ENCODE measurements around the gene KPNA1. TPM values are rescaled to one million over a fixed set of nuclear protein-coding genes. Genes with fewer than 3 reads are reported as not detected.
"Not testable (repeated sequence)": the region's sequence is repeated elsewhere in the genome, so short reads cannot be mapped to it uniquely, and the experiment has no call there.

The KPNA1 gene
- total and polyA plus RNA-seq, 4 donors = 35.5 to 58.2 (median 46.0) TPM

GRCh38 chr3:122508944-122509343 is 5.8 kb downstream of the KPNA1 start:
- H3K9me3 ChIP-seq (ENCODE audit: control insufficient read depth, insufficient read depth, low read length); DNase-seq (ENCODE audit: low read depth in 4 of 6, low spot score in 6 of 6); H3K27ac ChIP-seq (ENCODE audit: low read depth, low read length); H3K4me1 ChIP-seq (ENCODE audit: control insufficient read depth, insufficient read depth, low read length); H3K27me3 ChIP-seq (ENCODE audit: control insufficient read depth, insufficient read depth, low read length); H3K4me3 ChIP-seq (ENCODE audit: low read depth, low read length); H3K36me3 ChIP-seq (ENCODE audit: control insufficient read depth, insufficient read depth, low read length): not testable (repeated sequence)
- WGBS (ENCODE audit: insufficient coverage) = 92% methylated on average over 2 of the region's 9 CpGs

GRCh38 chr3:122508135-122508914 is 6.4 kb downstream of the KPNA1 start:
- H3K27ac ChIP-seq (ENCODE audit: low read depth, low read length) = no peak overlapping the region
- H3K27me3 ChIP-seq (ENCODE audit: control insufficient read depth, insufficient read depth, low read length) = no peaks in the 10 kb centered on the region
- no peaks in the 10 kb centered on the region for H3K9me3 ChIP-seq (ENCODE audit: control insufficient read depth, insufficient read depth, low read length)
- WGBS (ENCODE audit: insufficient coverage) = no CpG with 5 or more reads among the region's 2 CpGs
- H3K4me3 ChIP-seq (ENCODE audit: low read depth, low read length) = no peak overlapping the region
- DNase-seq (ENCODE audit: low read depth in 4 of 6, low spot score in 6 of 6) = no peak
- peaks cover 5% of the 10 kb centered on the region for H3K4me1 ChIP-seq (ENCODE audit: control insufficient read depth, insufficient read depth, low read length)
- no peaks in the 10 kb centered on the region for H3K36me3 ChIP-seq (ENCODE audit: control insufficient read depth, insufficient read depth, low read length)

- no peak for DNase-seq (ENCODE audit: low read depth in 4 of 6, low spot score in 6 of 6)
- Histone ChIP-seq H3K27ac (ENCODE audit: low read depth, low read length) (no peak overlapping the region), H3K4me1 (ENCODE audit: control insufficient read depth, insufficient read depth, low read length) (no peaks in the 10 kb centered on the region), H3K9me3 (ENCODE audit: control insufficient read depth, insufficient read depth, low read length) (no peaks in the 10 kb centered on the region), H3K27me3 (ENCODE audit: control insufficient read depth, insufficient read depth, low read length) (no peaks in the 10 kb centered on the region), H3K36me3 (ENCODE audit: control insufficient read depth, insufficient read depth, low read length) (no peaks in the 10 kb centered on the region), H3K4me3 (ENCODE audit: low read depth, low read length) (no peak overlapping the region)
- no CpG with 5 or more reads among the region's 1 CpG for WGBS (ENCODE audit: insufficient coverage)
Measured at GRCh38 chr3:122506450-122506849, 8.3 kb downstream of the KPNA1 start.

- Histone ChIP-seq H3K27ac (ENCODE audit: low read depth, low read length) (no peak overlapping the region), H3K9me3 (ENCODE audit: control insufficient read depth, insufficient read depth, low read length) (no peaks in the 10 kb centered on the region), H3K36me3 (ENCODE audit: control insufficient read depth, insufficient read depth, low read length) (no peaks in the 10 kb centered on the region), H3K27me3 (ENCODE audit: control insufficient read depth, insufficient read depth, low read length) (no peaks in the 10 kb centered on the region), H3K4me3 (ENCODE audit: low read depth, low read length) (no peak overlapping the region), H3K4me1 (ENCODE audit: control insufficient read depth, insufficient read depth, low read length) (no peaks in the 10 kb centered on the region)
- no peak for DNase-seq (ENCODE audit: low read depth in 4 of 6, low spot score in 6 of 6)
- WGBS (ENCODE audit: insufficient coverage) = 73% methylated on average over 2 of the region's 2 CpGs
Measured at GRCh38 chr3:122505676-122506075, 9.1 kb downstream of the KPNA1 start.

- WGBS (ENCODE audit: insufficient coverage) = no CpG with 5 or more reads among the region's 2 CpGs
- H3K4me3 ChIP-seq (ENCODE audit: low read depth, low read length) = no peak overlapping the region
- no peaks in the 10 kb centered on the region for H3K36me3 ChIP-seq (ENCODE audit: control insufficient read depth, insufficient read depth, low read length)
- no peaks in the 10 kb centered on the region for H3K27me3 ChIP-seq (ENCODE audit: control insufficient read depth, insufficient read depth, low read length)
- H3K27ac ChIP-seq (ENCODE audit: low read depth, low read length) = no peak overlapping the region
- no peaks in the 10 kb centered on the region for H3K4me1 ChIP-seq (ENCODE audit: control insufficient read depth, insufficient read depth, low read length)
- no peaks in the 10 kb centered on the region for H3K9me3 ChIP-seq (ENCODE audit: control insufficient read depth, insufficient read depth, low read length)
- DNase-seq (ENCODE audit: low read depth in 4 of 6, low spot score in 6 of 6) = no peak
Measured at GRCh38 chr3:122502941-122503340, 11.8 kb downstream of the KPNA1 start.

- H3K4me1 ChIP-seq (ENCODE audit: control insufficient read depth, insufficient read depth, low read length) = no peaks in the 10 kb centered on the region
- WGBS (ENCODE audit: insufficient coverage) = 40% methylated on average over 1 of the region's 2 CpGs
- no peak for DNase-seq (ENCODE audit: low read depth in 4 of 6, low spot score in 6 of 6)
- H3K27me3 ChIP-seq (ENCODE audit: control insufficient read depth, insufficient read depth, low read length) = no peaks in the 10 kb centered on the region
- no peak overlapping the region for H3K4me3 ChIP-seq (ENCODE audit: low read depth, low read length)
- H3K27ac ChIP-seq (ENCODE audit: low read depth, low read length) = no peak overlapping the region
- H3K9me3 ChIP-seq (ENCODE audit: control insufficient read depth, insufficient read depth, low read length) = no peaks in the 10 kb centered on the region
- H3K36me3 ChIP-seq (ENCODE audit: control insufficient read depth, insufficient read depth, low read length) = no peaks in the 10 kb centered on the region
Measured at GRCh38 chr3:122502139-122502538, 12.6 kb downstream of the KPNA1 start.

- not testable (repeated sequence) for H3K36me3 ChIP-seq (ENCODE audit: control insufficient read depth, insufficient read depth, low read length); H3K27ac ChIP-seq (ENCODE audit: low read depth, low read length); H3K4me1 ChIP-seq (ENCODE audit: control insufficient read depth, insufficient read depth, low read length); DNase-seq (ENCODE audit: low read depth in 4 of 6, low spot score in 6 of 6); H3K27me3 ChIP-seq (ENCODE audit: control insufficient read depth, insufficient read depth, low read length); H3K9me3 ChIP-seq (ENCODE audit: control insufficient read depth, insufficient read depth, low read length); H3K4me3 ChIP-seq (ENCODE audit: low read depth, low read length)
- WGBS (ENCODE audit: insufficient coverage) = 87% methylated on average over 5 of the region's 6 CpGs
Measured at GRCh38 chr3:122500964-122501363, 13.8 kb downstream of the KPNA1 start.

GRCh38 chr3:122498152-122498551 is 16.6 kb downstream of the KPNA1 start:
- WGBS (ENCODE audit: insufficient coverage) = no CpG with 5 or more reads among the region's 1 CpG
- DNase-seq (ENCODE audit: low read depth in 4 of 6, low spot score in 6 of 6) = no peak
- Histone ChIP-seq H3K4me1 (ENCODE audit: control insufficient read depth, insufficient read depth, low read length) (no peaks in the 10 kb centered on the region), H3K9me3 (ENCODE audit: control insufficient read depth, insufficient read depth, low read length) (no peaks in the 10 kb centered on the region), H3K27me3 (ENCODE audit: control insufficient read depth, insufficient read depth, low read length) (no peaks in the 10 kb centered on the region), H3K4me3 (ENCODE audit: low read depth, low read length) (no peak overlapping the region), H3K36me3 (ENCODE audit: control insufficient read depth, insufficient read depth, low read length) (peaks cover 4% of the 10 kb centered on the region), H3K27ac (ENCODE audit: low read depth, low read length) (no peak overlapping the region)

GRCh38 chr3:122497425-122497824 is 17.3 kb downstream of the KPNA1 start:
- no peak overlapping the region for H3K4me3 ChIP-seq (ENCODE audit: low read depth, low read length)
- H3K27me3 ChIP-seq (ENCODE audit: control insufficient read depth, insufficient read depth, low read length) = no peaks in the 10 kb centered on the region
- no peaks in the 10 kb centered on the region for H3K9me3 ChIP-seq (ENCODE audit: control insufficient read depth, insufficient read depth, low read length)
- no peaks in the 10 kb centered on the region for H3K4me1 ChIP-seq (ENCODE audit: control insufficient read depth, insufficient read depth, low read length)
- no CpG with 5 or more reads among the region's 1 CpG for WGBS (ENCODE audit: insufficient coverage)
- H3K36me3 ChIP-seq (ENCODE audit: control insufficient read depth, insufficient read depth, low read length) = peaks cover 4% of the 10 kb centered on the region
- no peak for DNase-seq (ENCODE audit: low read depth in 4 of 6, low spot score in 6 of 6)
- no peak overlapping the region for H3K27ac ChIP-seq (ENCODE audit: low read depth, low read length)

GRCh38 chr3:122496508-122496907 is 18.2 kb downstream of the KPNA1 start:
- 100% methylated on average over 1 of the region's 2 CpGs for WGBS (ENCODE audit: insufficient coverage)
- peaks cover 9% of the 10 kb centered on the region for H3K36me3 ChIP-seq (ENCODE audit: control insufficient read depth, insufficient read depth, low read length)
- no peaks in the 10 kb centered on the region for H3K27me3 ChIP-seq (ENCODE audit: control insufficient read depth, insufficient read depth, low read length)
- no peaks in the 10 kb centered on the region for H3K4me1 ChIP-seq (ENCODE audit: control insufficient read depth, insufficient read depth, low read length)
- H3K27ac ChIP-seq (ENCODE audit: low read depth, low read length) = no peak overlapping the region
- no peak for DNase-seq (ENCODE audit: low read depth in 4 of 6, low spot score in 6 of 6)
- H3K9me3 ChIP-seq (ENCODE audit: control insufficient read depth, insufficient read depth, low read length) = no peaks in the 10 kb centered on the region
- H3K4me3 ChIP-seq (ENCODE audit: low read depth, low read length) = no peak overlapping the region
